ENCODE measurements around the gene PIP5K1B.
"Not testable (repeated sequence)": the region's sequence is repeated elsewhere in the genome, so short reads cannot be mapped to it uniquely, and the experiment has no call there.

DNA sequence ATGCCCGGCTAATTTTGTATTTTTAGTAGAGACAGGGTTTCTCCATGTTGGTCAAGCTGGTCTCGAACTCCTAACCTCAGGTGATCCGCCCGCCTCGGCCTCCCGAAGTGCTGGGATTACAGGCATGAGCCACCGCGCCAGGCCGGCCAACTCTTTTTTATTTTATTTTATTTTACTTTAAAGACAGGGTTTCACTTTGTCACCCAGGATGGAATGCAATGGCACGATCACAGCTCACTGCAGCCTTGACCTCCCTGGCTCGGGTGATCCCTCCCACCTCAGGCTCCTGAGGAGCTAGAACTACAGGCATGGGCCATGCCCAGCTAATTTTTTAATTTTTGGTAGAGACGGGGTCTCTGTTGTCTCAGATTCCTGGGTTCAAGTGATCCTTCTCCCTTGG, 345.9 kb downstream of the PIP5K1B start:
- TF ChIP-seq POLR2AphosphoS5 (IDR thresholded peaks at IDR 0.05; ENCODE audit: insufficient read depth, low read depth, low read length), result not testable (repeated sequence)
- TF ChIP-seq, protein P1, sequence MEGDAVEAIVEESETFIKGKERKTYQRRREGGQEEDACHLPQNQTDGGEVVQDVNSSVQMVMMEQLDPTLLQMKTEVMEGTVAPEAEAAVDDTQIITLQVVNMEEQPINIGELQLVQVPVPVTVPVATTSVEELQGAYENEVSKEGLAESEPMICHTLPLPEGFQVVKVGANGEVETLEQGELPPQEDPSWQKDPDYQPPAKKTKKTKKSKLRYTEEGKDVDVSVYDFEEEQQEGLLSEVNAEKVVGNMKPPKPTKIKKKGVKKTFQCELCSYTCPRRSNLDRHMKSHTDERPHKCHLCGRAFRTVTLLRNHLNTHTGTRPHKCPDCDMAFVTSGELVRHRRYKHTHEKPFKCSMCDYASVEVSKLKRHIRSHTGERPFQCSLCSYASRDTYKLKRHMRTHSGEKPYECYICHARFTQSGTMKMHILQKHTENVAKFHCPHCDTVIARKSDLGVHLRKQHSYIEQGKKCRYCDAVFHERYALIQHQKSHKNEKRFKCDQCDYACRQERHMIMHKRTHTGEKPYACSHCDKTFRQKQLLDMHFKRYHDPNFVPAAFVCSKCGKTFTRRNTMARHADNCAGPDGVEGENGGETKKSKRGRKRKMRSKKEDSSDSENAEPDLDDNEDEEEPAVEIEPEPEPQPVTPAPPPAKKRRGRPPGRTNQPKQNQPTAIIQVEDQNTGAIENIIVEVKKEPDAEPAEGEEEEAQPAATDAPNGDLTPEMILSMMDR (IDR thresholded peaks at IDR 0.05; ENCODE audit: extremely low read depth in 1 of 2, insufficient read depth in 1 of 2, low read depth in 1 of 2, low read length in 2 of 2), result not testable (repeated sequence)
